ENCODE data around the gene ABHD5.

Gene ABHD5

DNA sequence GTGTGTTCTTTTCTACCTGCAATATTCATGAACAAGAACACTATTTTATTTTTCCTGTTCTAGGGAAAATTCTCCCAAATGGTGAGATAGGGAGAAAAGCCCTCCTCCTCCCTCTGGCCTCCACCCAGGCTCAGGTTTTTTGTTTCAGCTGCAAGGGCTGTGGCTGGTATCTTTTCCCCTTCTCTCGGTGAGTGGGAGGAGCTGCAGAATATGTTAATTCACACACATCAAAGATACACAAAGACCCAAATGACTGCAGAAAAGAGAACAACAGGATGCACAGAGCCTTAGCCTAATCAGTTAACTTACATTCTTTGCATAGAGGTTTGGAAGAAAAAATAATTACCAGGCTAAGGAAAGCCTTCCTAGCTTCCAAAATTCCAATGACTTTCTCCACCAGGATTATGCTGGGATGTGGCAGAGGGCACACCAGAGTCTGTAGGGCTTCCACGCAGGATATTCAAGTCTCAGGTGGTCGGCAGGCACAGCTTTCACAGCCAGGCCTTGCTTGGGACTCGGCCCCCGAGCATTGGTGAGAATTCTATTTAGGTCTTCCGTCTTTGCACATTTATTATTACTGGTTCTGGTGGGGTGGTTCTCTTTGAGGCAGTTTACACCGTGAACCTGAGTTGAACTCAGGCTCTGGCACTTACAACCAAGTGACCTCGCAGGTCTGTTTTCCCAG is 64.9 kb downstream of the ABHD5 start:
- no peak for DNase-seq (ENCODE audit: low read depth in 2 of 2)

DNA sequence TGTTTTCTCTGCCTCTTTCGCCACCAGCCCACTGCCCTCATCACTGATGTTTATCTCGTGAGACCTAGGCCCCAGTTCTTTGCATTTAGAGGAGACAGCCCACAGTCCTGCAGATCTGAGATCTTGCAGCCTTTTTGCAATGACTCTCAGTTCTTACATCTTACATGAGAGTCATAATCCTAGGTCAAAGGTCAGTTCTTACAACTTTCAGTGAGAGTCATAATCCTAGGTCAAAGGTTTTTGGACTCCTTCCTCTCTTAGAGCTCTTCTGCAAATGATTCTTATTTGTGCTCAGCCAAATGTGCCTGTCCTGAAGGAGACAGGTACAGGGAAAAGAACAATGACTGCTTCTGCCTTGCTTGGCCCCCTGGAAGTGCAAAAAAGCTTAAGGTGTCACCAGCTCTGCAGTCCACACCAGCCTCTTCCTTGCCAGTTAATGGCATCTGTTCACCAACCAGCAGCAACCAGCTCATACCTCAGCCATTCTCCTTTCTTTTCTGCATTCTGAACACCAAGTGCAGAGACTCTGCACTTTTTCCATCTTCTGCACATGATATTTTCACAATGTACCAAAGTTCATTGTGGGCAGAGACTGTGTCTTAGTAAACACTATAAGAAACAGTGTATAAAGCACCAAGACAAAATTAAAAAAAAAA is 67.1 kb downstream of the ABHD5 start:
- no peak for DNase-seq (ENCODE audit: low read depth in 2 of 2)

DNA sequence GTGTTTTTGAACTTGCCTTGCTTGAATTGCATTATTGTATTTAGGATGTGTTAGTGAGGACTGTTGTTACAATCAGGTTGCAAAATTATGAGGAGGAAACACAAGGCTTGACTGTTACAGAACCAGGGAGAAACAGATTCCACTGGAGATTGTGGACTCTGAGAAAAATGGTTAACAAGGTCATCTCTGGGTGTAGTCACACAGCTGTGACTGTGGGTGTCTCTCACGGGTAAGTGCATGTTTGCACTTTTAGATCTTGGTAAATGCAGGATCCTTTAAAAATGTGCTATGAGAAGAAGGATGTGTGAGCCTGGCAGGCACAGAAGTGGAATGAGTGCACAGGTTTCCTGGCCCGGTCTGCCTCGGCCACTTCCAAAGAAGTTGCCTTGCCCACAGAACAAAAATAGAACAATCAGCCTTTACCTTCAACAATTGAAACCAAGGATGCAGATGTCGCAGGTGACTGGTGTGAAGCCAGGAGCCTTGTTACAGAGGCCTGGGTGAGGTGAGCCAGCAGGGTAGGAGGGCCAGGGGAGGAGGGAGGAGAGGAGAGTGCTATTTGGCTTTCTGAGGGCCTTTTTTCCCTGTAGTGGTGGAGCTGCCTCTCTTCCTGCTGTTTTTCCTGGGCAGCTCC is 68.0 kb downstream of the ABHD5 start:
- no peak for DNase-seq (ENCODE audit: low read depth in 2 of 2)

DNA sequence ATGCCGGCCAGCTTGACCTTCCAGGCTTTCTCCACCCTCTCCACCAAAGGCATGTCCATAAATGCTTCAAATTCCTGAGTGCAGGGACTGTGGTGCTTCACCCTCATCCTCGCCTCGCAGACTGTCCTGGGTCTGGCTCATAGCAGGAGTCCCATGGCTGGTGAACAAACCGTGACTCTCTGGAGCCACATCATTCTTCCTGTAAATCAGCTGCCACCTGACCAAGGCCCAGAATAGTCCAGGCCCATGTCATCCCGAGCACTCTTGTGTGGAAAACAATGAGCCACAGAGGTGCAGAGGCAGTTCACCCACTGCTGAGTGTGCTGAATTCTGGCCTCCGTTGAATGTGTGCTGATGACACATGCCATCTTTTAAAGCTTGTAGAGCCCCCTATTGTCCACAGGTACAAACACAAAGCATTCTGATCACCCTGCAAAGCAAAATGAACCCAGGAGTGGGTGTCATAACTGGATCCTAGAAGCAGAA is 68.6 kb downstream of the ABHD5 start:
- DNase-seq (ENCODE audit: low read depth in 2 of 2): no peak

DNA sequence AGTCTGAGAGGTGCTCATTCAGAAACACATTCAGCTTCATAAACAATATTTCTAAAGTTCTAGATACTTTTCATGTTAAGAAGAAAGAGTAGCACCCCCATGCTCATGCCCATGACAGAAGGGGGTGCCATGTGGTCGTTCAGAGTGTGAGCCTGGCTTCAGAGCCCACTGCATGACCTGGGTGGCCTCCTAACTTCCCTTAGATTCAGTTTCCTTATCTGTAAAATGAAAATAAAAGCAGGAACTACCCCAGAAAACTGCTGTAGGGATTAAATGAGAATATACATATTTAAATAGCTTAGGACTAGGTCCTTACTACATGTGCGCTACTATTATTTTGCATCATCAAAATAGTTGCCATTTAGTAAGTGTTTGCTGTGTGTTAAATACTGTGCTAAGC is 69.2 kb downstream of the ABHD5 start:
- no peak for DNase-seq (ENCODE audit: low read depth in 2 of 2)

DNA sequence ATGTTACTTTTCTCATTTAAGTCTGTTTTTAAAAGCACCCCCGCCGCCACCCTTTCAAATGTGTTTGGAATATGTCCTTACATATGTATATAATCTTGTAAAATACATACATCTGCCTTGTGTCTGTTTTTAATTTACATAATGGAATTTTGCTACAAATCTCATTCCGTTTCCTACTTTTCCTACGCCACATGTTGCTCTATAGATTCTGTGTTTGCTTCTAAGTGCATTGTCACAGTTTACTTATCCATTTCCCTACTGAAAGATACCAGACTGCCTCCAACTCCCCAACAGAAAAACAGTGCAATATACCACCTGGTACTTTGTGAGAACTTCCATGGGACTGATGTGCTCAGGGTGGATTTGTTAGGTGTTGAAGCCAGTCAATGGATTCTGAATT is 70.2 kb downstream of the ABHD5 start:
- no peak for DNase-seq (ENCODE audit: low read depth in 2 of 2)

DNA sequence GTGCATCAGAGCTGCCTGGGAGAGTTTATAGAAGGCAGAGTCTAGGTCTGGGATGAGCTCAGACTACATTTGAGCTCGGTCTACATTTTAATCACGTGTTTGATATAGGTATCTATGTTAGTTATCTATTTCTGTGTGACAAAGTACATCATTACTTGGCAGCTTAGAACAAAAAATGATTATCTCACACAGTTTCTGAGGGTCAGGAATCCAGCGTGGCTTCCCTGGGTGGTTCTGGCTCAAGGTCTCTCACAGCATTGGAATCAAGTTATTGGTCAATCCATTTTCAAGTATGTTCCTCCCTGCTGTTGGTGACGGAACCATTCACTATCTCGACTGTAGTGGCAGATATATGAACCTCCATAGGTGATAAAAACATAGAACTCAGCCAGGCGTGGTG is 71.7 kb downstream of the ABHD5 start:
- DNase-seq (ENCODE audit: low read depth in 2 of 2): no peak

DNA sequence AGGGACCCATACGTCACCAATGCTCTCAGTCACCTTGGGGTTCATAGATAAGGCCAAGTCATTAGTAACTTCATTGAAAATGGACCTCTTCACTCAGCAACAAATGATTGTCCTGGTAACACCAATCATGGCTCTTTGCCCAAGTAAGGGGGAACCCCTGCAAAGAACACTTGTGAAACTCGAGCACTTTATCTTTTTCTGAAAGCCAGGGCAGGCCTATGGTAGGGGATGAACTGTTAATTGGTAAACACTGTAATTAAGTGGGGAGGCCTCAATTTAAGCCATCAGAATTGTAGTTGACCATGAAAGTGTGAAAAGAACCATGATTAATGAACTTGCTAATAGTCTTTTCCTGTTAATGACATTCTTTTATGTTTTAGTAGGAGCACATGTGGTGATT is 73.3 kb downstream of the ABHD5 start:
- DNase-seq (ENCODE audit: low read depth in 2 of 2): no peak

DNA sequence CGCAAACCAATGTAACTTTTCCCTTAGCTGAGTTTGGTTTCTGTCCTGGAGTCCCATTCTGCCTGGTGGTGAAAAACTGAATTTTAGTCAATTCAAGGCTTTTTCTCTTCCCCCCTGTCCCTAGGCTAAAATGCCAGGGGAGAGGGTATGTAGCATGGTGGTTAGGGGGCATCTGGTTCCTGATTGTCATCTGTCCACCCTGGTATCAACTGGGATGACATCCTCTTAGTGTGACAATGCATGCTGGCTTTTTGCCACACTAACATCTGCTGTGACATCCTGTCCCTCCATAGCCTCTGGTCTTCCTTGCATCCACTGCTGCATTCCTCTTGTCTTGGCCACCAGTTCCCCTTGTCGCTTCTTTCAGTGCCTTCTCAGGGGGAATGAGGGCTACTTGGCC is 73.7 kb downstream of the ABHD5 start:
- DNase-seq (ENCODE audit: low read depth in 2 of 2): no peak

DNA sequence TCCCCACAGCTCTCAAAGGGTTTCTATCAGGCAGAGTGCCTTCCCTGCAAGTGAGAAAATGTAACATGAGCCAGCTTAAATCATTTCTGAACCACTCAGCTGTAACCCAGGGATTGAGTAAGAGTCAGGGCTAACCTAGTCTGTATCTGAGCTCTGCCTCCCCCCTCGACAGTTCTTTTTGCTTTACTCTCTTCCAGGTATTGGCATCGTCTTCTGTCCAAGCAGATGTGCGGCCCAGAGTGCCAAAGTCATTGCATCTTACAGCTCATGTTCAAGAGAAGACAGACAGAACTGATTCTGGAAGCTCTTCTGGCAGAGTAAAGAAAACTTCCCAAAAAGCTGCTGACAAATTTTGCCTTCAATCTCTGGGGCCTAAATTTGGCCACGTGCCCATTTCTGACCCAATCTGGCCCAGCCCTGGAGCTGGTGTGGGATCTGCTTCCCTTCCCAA is 74.8 kb downstream of the ABHD5 start:
- no peak for DNase-seq (ENCODE audit: low read depth in 2 of 2)

DNA sequence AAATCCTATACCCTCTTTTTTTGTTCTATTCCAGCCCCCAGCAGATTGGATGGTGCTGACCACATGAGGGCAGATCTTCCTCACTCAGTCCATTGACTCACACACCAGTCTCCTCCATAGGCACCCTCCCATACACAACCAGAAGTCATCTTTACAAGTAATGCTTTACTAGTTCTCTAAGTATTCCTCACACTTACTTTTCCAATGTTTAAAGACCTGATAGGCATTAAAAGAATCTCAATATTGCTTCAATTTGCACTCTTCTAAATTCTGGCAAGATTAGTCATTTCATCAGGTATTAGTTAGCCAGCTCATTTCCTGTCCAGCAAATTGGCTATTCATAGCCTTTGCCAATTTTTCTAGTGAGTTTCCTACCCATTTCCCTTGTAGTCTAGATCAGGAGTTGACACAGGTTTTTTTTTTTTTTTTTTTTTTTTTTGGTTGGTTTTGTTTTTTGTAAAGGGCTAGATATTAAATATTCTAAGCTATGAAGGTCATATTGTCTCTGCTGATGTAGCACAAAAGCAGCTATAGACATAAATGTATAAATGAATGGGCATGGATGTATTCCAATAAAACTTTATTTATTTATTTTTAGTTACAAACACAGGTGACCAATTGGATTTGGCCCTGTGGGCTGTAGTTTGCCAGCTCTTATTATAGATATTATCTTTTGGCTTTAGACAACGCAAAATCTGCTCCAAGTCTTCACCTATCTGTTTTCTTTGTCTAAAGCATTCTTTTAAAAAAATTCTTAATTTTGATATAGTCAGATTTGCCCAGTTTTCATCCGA is 76.1 kb downstream of the ABHD5 start:
- no peak for DNase-seq (ENCODE audit: low read depth in 2 of 2)

DNA sequence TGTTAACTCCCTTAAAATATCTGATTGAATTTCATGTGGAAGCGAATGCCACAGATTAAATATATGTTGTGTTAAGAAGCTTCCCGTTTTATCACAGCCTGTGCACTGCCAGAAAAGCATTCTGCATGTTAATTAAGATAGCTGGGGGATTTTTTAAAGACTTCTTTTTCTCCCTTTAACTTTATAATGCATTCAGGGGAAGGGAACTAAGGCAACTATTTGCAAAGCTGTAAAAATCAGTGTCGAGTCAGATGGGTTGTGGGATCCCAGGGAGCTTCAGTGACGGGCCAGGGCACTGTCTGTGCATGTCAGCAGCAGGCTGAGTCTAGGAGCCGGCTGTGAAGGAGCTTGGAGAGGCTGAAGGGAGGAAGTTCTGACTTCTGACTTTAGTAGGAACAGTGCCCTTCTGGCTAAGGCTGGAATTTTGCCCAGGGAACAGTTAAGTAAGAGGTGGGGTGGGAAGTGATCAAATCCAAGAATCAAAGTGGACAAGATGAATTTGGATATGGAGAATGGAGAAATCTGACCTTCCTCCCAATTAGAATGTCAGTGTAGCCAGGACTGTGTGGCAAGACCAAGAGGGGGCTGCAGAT is 77.7 kb downstream of the ABHD5 start:
- no peak for DNase-seq (ENCODE audit: low read depth in 2 of 2)

DNA sequence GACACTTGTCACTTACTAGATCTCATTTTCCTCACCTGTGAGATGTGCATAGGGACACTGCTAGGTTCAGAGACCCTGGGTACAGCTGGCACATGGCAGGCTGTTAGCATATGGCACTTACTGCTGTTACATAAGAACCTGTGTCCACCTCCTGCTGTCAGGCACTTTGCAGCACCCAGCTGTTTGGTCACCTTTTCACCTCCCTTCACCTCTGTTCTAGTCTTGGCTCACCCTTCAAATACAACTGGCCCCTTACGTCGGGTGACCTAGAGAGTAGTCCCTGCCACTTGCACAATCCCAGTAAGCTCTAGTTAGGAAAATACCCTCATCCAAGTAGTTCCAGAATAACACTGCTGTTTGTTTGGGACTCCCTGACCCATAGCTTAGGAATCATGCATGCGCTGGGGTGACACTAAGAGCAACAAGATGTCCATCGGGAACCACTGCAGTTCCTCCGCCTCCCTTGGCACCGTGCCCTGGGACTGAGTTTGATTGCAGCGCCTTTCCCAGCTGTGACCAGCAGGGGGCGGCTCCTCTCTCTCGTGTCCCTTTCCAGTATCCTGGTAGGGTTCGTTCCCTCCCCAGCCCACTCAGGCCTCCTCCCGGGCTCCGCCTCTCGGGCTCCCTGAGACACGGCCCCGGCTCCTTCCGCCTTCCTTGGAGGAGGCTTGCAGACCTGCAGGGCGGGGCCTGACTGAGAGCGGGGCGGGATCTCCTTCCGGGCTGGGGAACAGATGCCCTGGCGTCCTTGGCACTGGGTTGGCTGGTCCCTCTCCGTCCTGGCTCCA is 78.6 kb downstream of the ABHD5 start:
- peak; percentile 15 to 46 for DNase-seq (ENCODE audit: low read depth in 2 of 2)

DNA sequence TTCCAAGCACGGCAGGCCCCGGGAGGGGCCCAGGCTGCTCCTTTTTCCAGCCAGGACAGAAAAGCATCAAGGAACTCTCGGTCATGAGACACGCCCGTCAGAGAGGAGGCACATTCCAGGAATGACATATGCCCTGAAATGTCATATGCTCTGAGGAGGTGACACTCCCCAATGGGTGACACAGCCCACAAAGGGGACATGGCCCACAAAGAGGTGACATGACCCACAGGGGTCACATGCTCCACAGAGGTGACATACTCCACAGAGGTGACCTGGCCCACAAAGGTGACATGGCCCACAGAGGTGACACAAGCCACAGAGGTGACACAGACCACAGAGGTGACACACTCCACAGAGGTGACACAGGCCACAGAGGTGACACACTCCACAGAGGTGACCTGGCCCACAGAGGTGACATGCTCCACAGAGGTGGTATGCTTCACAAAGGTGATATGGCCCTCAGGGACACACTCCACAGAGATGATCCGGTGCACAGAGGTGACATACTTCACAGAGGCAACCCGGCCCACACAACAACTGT is 79.2 kb downstream of the ABHD5 start:
- no peak for DNase-seq (ENCODE audit: low read depth in 2 of 2)

DNA sequence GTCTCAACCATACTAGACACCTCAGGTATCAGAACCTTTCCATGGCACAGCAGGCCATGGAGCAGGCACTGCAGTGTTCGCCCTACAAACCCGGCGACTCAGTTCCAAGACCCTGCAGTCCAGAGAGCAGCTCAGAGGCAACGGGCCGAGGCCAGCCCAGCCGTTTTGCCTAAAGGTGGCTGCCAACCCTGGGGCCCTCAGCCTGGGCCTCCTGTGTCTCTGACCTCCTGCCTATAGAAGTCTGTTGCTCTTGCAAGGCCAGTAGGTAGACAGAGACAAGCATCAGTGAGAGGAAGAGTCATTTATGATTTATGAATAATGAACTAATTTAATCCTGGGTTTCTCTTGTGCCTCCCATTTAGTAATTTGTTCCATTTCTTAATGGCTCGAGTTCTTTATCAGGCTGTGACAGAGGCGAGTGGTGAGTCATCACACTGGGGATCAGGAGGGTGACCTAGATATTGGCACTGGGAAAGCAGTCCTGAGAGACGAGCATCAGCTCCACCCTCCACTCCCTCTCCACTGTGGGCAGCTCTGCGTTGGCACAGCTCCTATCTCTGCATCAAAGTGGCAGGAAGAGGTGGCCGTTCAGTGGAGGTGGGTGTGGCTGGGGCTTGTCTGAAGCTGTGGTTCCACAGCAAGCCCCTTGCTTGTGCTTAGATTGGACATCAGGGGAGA is 79.8 kb downstream of the ABHD5 start:
- peak in 1 of 2 donors; percentile 25 for DNase-seq (ENCODE audit: low read depth in 2 of 2)

DNA sequence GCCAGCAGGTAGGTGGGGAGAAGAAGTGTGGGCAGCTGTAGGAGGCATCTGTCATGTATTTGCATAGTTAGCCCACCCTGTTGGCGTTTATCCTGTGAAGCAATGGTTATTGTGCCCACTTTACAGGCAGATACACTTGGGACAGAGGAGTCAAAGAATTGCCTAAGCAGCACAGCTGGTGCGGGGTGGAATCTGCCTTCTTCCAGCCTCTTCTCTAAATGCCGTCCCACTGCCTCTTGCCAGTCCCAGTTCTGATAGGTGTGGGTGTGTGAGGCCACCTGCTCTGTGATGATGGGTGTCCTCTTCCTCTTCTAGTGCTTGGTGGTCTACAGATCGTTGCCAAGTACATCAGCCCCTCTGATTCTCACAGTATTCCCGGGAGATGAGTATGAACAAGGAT is 80.9 kb downstream of the ABHD5 start:
- DNase-seq (ENCODE audit: low read depth in 2 of 2): no peak

DNA sequence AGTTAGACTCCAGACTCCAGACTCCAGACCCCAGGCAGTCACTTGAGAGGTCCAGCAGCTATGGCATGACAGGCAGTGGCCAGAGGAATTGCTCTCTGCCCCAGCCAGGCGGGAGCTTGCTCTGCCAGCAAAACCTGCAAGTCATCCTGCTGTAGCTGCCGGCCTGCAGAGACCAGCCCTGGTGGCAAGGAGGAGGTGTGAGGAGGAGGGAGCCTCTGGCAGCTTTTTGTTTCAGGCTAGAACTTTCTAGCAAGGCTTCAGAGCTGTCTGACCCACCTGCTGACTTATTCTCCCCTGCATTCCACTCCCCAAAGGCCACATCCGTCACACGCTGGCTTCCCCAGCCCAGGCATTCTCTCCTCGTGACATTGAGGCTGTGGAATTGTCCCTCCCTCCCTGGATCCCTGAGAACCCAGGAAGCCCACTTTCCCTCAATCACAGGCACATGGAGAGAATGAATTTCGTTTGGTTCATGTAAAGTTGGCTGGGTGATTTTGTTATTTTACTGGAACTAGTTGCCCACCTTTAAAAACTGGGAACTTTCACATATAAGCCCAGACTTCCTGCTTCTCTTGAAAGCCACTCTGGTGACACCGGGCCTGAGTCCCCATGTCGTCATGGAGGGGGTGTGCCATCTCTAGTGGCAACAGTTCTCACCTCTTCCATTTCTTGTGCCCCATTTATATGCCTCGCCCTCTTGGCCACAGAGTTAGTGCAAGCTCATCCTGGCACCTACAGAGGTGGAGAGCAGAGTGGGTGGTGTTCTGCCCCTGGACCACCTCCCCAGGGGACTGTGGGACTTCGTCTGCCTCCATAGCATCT is 82.7 kb downstream of the ABHD5 start:
- DNase-seq (ENCODE audit: low read depth in 2 of 2): no peak

DNA sequence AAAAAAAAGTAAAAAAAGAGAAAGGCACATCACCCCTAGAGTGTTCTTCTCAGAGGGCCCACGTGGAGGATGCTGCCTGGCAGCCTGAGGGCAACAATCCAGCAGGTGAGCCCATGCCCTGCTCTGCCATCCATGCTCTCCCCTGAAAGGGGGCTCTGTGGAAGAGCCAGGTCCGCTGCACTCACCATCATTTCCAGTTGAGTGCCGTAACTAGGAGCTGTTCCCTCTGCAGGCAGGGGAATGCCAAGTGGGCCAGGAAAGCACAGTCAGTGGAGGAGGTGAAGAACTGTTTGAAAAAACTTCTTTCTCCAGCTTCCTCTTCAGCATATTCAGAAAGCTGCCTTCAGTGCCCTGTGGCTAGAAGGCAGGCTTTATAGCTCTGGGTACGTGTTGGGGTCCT is 84.1 kb downstream of the ABHD5 start:
- DNase-seq (ENCODE audit: low read depth in 2 of 2): no peak

DNA sequence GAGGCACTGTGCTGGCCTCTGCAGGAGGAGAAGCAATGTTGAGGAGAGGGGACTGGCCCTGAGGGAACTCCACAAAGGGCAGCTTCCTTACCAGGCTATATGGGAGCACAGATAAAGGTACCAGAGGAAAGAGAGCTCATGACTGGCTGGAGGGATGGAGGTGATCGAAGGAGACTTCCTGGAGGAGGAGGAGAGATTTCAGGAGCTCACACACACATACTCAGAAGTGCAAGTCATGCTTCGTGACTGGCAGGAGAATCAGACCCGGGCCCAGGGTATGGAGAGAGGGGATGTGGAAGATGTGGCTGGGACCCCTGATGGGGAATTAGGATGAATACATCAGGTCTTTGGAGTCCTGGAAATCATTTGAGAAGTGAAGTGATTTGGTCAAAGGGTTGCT is 85.4 kb downstream of the ABHD5 start:
- DNase-seq (ENCODE audit: low read depth in 2 of 2): no peak
